Amniotic stem cell (primary cell): ENCODE results near the gene DTX2.
"Not testable (repeated sequence)": the region's sequence is repeated elsewhere in the genome, so short reads cannot be mapped to it uniquely, and the experiment has no call there.

ENCODE experiments used
- DNase-seq: peaks from one replicate; lab custom pipeline; 2025; lab: John Stamatoyannopoulos, UW

The DTX2 gene

DNA sequence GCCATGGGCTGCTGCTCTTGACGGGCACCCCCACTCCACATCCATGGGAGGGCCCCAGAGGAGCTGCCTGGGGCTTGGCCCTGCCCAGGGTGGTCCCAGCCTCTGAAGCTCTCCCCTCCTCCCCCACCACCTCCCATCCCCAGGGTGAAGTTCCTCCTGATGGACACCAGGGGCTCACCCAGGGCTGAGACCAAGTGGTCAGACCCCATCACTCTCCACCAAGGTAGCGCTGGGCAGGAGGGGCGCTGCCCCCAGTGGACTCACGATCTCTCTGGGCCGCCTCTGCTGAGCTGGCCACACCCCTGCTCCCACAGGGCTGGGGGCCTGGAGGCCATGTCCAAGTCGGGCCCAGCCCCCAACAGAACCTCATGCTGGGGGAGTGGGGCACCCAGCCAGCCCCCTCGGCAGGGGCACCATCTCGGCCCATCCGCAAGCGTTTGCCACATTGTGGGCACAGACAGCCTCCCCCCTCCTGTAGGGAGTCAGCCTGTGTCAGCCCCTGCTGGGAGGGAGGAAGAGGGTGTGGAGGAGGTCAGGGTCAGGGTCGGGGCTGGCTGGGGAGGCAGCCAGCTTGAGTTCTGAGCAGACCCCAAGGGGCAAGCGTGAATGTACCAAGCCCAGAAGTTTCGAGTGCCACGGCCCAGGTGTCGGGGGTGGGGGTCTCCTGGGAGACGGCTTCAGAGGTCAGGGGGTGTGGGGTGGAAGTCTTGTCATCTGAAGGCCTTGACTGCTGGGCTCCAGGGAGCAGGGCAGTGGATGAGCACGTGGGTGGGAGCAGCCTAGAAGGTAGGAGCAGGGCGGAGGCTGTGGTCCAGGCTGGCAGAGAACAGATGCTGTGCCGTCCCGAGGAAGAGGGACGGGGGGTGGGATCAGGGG lies 51.7 kb downstream of the DTX2 start:
- no peak for DNase-seq

DNA sequence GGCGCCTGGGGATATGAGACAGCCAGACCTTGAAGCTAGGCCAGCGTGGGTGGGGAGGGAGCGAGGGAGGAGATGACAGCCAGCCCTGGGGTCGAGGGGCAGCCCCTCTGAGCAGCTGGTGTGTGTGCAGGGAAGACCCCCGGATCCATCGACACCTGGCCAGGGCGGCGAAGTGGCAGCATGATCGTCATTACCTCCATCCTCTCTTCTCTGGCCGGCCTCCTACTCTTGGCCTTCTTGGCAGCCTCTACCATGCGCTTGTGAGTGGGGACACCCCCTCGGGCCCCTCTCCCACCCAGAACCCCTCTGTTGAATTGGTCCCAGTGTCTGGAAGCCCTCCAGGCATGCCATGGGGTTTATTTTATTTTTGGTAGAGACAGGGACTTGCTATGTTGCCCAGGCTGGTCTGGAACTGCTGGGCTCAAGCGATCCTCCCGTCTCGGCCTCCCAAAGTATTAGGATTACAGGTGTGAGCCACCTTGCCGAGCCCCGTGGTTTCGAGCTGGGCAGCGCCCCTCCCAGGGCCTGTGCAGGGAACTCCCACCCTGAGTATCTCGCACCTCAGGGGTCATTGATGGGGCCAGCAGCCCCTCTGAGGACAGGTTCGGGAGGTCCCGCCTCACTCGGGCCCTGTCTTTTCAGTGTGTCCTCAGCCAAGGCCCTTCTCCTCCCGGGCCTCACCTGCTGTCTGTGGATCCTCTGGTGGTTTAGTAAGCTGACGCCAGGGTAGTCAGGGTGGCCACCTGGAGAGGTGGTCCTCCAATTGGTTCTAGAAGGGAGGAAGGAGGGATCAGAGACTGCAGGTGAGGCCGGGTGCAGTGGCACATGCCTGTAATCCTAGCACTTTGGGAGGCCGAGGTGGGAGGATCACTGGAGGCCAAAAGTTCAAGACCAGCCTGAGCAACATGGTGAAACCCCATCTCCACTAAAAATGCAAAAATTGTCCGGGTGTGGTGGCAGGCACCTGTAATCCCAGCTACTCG lies 52.6 kb downstream of the DTX2 start:
- no peak for DNase-seq

DNA sequence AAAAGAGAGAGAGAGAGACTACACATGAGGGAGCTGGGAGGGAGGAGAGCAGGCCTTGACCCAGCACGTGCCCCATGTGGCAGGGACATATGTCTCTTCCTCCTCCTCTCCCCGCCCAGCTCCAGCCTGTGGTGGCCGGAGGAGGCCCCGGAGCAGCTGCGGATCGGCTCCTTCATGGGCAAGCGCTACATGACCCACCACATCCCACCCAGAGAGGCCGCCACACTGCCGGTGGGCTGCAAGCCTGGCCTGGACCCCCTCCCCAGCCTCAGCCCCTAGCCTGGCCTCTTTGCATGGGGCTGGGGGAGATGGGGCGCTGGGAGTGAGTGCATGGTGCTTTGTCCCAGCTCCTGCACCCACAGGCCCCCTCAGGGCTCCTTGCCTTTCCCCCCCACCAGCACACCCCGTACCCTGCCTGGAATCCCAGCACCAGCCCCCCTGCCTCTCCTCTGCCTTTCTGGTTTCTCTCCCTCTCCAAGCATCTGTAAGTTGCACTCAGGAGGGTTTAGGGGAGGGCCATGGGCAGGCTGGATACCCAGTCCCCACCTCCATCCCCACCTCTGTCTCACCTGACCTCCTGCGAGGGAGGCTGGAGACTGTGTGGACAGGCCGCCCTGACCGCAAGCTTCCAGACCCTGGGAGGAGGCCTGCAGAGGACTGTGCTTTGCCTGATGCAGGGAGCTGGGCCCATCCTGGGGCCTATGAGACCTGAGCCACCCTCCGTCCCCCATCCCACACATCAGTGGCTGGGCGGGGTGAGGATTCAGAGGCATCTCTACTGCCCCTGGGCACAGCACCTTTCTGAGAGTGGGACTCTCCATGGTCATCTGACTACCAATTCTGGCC lies 53.6 kb downstream of the DTX2 start:
- DNase-seq: no peak

DNA sequence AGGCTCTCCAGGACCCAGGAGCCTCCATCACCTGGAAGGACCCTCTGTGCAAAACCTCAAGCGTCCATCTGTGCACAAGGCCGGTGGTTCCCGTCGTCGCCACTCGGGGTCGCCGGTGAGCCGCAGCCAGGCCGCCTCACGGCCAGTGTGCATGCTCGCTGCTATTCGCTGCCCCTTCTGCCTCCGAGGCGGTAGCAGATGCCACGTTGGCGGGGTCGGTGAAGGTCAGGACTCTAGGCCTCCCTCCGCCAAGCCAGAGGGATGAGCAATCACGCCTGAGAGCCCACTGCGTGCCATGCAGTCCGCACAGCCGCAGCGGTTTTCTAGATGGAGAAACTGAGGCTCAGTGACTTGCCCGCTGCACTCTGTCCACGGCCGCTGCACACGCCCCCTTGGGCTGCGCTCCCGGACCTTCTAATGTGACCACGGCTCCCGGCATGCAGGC lies 54.5 kb downstream of the DTX2 start:
- DNase-seq: no peak

DNA sequence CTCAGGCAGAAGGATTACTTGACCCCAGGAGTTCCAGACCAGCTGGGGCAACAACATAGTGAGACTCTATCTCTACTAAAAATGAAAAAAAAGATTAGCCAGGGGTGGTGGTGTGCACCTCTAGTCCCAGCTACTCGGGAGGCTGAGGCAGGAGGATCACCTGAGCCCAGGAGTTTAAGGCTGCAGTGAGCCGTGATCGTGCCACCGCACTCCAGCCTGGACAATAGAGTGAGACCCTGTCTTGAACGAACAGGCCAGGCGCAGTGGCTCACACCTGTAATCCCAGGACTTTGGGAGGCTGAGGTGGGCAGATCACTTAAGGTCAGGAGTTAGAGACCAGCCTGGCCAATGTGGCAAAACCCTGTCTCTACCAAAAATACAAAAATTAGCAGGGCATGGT lies 55.4 kb downstream of the DTX2 start:
- not testable (repeated sequence) for DNase-seq

DNA sequence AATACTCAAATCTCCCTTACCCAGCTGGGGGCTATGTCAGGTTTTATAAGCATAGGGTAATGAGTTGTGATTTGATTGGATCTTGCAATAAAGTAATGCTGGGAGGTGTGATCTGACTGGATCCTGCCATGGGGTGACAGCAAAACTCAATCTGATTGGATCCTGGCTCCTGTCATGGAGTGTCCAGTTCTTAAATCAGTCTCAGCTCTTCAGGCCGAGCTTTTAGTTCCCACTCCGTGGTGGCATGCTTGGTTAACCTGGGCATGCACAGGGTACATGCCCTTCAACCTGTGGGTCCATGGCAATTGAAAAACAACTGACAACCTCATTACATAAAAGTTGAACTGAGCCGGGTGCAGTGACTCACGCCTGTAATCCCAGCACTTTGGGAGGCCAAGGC lies 64.7 kb downstream of the DTX2 start:
- not testable (repeated sequence) for DNase-seq

DNA sequence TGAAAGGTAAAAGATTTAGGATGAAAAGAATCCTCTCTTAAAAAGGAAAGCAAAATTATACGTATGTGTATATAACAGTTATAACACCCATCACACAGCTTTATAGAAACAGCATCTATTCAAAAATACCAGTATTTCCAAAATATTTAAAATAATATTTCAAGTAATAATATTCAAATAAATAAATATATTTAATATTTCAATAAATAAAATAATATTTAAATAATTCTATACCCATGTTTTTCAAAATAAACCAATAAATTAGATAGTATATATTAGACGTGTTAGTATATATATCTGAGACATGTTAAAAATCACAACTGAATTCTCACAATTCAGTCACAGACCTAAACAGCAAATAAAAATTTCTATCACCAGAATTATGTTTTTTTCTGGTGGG lies 70.1 kb downstream of the DTX2 start:
- not testable (repeated sequence) for DNase-seq

DNA sequence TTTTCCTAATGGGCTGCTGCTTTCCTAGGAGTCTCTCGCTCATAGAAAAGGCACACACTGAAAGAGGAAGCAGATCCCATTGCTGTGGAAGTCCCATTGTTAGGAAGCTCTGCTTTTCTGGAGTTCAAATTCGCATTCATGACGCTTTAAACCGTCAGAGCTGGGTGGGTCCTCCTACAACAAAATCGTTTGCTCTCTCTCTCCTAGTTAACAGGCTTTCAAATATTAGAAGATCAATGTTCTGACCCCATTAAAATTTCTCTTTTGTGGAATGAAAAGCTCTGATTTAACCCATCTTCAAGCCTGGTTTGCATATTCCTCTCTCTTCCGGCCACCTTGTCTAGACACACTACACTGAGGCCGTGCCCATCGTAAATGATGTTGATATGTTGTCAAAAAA lies 81.7 kb downstream of the DTX2 start, which contains the start of gene SPDYE16:
SPDYE16 (minus strand) TSS at position 101 of the 400 bp plus-strand sequence. CDS start 1,838 bp downstream, outside the sequence.
- DNase-seq: not testable (repeated sequence)

DNA sequence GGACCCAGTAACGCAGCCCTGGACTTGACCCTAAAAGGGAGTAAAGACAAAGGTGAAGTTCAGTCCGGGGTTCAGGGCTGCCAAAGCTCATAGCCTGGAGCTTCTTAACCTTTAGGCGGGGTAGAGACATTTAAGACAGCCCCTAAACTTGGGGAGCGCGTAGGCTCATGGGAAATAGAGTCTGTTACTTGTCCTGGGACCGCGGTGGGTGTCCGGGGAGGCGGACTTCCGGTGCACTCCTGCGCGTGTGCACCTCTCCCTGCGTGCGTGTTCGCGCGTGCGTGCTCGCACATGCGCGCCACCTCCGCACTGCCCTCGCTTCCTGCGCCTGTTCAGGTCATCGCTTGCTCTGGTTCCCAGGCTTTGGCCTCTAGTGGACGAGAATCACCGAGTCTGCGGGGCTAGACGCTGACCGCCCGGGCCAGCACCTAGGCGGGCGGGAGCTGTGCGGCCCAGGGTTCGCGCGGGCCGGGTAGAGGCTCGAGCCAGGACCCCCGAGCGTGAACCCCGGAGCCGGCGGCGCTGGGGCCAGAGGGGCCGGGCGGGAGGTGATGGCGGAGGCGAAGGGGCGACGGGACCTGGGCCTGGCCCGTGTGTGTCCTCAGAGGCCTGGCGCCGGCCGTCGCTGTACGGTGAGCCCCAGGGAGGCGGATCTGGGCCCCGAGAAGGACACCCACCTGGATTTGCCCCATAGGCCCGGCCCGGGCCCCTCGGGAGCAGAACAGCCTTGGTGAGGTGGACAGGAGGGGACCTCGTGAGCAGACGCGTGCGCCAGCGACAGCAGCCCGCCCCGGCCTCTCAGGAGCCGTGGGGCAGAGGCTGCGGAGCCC lies 87.7 kb downstream of the DTX2 start:
- DNase-seq: peak; percentile 43

DNA sequence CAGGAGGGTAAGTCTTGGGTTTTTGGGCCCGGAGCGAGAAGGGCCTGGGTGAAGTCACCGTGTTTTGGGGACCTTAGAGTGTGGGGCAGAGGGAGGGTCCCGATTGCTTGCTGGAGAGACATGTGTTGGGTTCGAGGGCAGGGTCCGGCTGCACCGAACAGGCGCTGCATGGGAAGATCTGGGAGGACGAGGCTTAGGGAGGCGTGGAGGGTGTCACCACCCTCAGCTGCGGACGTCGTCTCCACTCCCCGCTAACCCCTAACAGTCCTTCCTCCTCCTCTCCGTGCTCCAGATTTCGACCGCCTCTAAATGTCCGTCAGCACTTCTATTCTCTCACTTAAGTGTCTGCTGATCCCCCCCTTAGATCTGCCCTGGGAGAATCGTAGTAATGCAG lies 88.3 kb downstream of the DTX2 start:
- not testable (repeated sequence) for DNase-seq

DNA sequence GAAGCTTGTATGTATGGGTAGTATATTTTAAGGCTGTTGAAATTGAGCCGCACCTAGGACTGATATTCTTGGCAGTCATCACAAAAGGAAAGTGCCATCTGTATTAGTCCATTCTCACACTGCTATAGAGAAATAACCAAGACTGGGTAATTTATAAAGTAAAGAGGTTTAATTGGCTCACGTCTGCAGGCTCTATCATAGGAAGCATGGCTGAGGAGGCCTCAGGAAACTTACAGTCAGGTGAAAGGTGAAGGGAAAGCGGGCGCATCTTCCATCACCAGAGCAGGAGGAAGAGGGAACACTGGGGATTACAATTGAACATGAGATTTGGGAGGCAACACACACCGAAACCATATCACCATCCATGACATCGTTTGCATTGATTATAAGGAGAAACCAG lies 90.5 kb downstream of the DTX2 start:
- DNase-seq: not testable (repeated sequence)
